GM13977 (cell line): Measurements from ENCODE around the gene TRAPPC10.

Experiments
- DNase-seq: peaks from one replicate; pipeline ENCODE4 v3.0.0; 2012; ENCODE audit warnings: low spot score
- in situ Hi-C: fragments of 300-500 bp; cut with MboI; formaldehyde crosslinking; loops from one replicate; pipeline ENCODE4 v1.12.0; 2022; ENCODE audit warnings: low sequenced_read_pairs, low pct_unique_long_range_greater_than_20kb, mixed read lengths, inconsistent platforms; ENCODE audit not compliant: unreplicated experiment
- TF ChIP-seq, protein P1 (sequence below): IDR thresholded peaks from 2 replicates; pipeline ENCODE4 v1.5.1; 2012; ENCODE audit warnings: mild to moderate bottlenecking, control low read depth; ENCODE audit not compliant: insufficient read depth; ENCODE audit errors: extremely low read depth, missing control alignments

Gene TRAPPC10

DNA sequence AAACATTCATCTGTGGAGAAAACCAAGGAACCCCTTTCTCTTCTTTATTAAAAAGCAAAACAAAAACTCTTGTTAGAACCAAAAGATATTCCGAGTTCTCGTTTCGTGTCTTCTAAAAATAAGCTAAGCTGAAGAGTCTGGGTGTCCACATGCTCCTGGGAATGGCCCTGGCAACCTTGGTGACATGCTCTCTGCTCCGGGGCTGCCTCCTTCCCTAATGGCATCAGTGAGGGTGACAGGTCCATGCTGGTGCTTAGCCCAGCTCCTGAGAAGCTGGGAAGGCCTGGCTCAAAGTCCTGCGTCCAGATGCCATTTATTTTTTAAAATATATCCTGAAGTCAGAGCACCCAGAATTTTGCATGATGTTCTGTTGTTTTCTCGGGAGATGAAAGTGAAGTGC is 24.6 kb upstream of the TRAPPC10 start:
- DNase-seq = no peak
- in situ Hi-C loops = no loop called here
- TF ChIP-seq, protein P1, sequence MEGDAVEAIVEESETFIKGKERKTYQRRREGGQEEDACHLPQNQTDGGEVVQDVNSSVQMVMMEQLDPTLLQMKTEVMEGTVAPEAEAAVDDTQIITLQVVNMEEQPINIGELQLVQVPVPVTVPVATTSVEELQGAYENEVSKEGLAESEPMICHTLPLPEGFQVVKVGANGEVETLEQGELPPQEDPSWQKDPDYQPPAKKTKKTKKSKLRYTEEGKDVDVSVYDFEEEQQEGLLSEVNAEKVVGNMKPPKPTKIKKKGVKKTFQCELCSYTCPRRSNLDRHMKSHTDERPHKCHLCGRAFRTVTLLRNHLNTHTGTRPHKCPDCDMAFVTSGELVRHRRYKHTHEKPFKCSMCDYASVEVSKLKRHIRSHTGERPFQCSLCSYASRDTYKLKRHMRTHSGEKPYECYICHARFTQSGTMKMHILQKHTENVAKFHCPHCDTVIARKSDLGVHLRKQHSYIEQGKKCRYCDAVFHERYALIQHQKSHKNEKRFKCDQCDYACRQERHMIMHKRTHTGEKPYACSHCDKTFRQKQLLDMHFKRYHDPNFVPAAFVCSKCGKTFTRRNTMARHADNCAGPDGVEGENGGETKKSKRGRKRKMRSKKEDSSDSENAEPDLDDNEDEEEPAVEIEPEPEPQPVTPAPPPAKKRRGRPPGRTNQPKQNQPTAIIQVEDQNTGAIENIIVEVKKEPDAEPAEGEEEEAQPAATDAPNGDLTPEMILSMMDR = no peak

DNA sequence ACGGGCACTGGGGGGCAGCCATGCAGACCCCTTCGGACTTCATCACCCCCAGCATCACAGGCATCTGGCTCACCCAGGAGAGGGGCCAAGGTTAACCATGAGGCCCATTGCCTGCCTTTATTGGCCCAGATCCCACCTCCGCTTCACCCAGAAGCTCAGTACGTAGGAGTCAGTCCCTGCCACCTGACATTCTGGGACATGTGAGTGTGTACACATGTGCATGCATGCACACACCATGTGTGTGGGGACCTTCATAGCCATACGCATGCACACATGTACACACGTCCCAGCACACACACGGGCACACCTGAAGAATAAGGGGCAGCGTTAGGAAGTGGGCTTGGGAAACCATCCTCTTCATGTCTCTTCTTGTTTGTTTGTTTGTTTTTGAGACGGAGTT is 24.1 kb upstream of the TRAPPC10 start:
- no peak for DNase-seq
- in situ Hi-C loops = no loop called here

DNA sequence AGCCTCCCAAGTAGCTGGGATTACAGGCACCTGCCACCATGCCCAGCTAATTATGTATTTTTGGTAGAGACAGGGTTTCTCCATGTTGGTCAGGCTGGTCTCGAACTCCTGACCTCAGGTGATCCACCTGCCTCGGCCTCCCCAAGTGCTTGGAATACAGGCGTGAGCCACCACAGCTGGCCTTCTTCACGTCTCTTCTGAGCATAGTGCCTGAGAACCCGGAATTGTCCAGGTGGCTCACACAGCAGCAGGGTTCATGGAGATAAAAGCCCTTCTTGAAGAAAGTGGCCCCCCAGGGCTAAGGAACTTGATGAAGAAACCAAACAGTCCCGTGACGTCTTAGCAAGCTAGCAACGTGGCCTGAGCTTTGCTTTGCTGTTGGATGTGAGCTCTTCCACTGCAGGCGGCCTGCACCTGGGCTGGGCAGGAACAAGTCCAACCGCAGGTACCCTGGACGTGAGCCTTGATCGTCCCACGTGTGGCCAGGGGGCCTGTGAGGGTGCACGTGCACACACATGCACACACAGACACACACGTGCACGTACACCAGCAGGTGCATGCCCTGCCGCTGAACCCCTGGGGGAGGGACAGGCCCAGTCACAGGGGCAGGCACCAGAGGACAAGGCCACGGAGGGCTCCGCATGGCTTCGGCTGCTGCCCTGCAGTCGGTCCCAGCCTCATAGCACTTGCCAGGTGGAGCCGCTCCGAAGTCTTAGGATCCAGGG is 23.4 kb upstream of the TRAPPC10 start:
- TF ChIP-seq, protein P1 = no peak
- no peak for DNase-seq
- in situ Hi-C loops = no loop called here

More for the DNA sequence above, 24.1 kb upstream of the TRAPPC10 start:
- TF ChIP-seq, protein P1 = no peak

DNA sequence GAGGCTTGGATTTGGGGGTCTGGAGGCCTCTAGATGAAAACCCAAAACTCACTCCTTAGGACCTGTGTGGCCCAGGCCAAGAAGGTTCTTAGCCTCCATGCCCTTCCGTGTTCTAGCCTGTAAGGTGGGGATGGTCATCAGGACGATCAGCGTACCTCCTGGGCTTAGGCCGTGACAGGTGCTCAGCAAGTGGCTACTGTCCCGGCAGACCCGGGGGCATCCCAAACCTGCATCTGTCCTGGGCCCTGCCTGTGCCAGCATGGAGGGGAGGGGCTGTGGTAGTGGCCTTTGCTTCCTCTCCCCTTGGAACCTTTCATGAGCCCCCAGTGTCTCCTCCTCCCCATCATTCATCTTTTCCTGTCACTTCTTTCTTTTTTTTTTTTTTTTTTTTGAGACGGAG is 22.7 kb upstream of the TRAPPC10 start:
- in situ Hi-C loops = no loop called here
- TF ChIP-seq, protein P1 = no peak
- no peak for DNase-seq

DNA sequence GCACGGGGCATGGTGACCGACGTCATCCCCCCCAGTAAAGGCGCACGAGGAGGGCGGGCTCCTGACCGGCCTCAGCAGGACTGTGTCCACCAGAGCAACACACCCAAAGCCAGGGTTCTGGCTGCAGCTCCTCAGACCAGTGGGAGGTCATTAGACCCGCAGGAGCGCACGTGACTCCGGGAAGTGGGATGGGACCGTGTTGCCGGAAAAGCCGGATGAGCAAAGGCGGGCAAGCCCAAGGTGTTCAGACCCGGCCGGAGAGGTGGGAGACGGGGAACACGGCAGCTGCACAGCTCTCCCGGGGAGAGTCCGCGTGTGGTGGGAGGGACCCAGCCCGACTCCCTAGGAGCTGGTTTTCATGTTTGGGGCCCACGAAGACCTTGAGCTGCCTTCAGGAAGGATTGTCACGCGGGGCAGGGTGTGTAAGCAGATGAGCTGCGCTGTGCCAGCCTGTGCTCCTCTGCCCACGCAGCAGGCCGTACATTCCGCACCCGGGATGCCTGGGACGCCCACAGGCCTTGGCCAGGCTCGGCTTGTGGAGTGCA is 20.6 kb upstream of the TRAPPC10 start:
- no peak for DNase-seq
- TF ChIP-seq, protein P1 = no peak
- in situ Hi-C loops = no loop called here

GRCh38 chr21:43992121-43992520 is 20.0 kb upstream of the TRAPPC10 start:
- no peak for DNase-seq
- TF ChIP-seq, protein P1 = no peak
- in situ Hi-C loops = no loop called here
